ENCODE measurements around the gene PCARE. TPM values are rescaled to one million over a fixed set of nuclear protein-coding genes. Genes with fewer than 3 reads are reported as not detected.
"Not testable (repeated sequence)": the region's sequence is repeated elsewhere in the genome, so short reads cannot be mapped to it uniquely, and the experiment has no call there.

PCARE gene
- total and polyA plus RNA-seq, 2 donors (not counting 1 experiment from before 2014, with no cell fraction given): not detected

- Histone ChIP-seq H3K4me2 (replicated peaks; ENCODE audit: low read depth, low read length, poor library complexity, severe bottlenecking) (no peak overlapping the region), H4K20me1 (ENCODE audit: control insufficient read depth, insufficient read depth, low read length, poor library complexity, severe bottlenecking) (no peaks in the 10 kb centered on the region), H3K4me3 (ENCODE audit: control extremely low read depth in 1 of 5, extremely low read depth in 1 of 5, insufficient read depth in 1 of 5, low read depth in 2 of 5, low read length in 4 of 5) (no peak overlapping the region), H3K4me1 (ENCODE audit: control insufficient read depth in 2 of 2, insufficient read depth in 2 of 2, low read length in 2 of 2) (no peaks in the 10 kb centered on the region), H2AFZ (ENCODE audit: insufficient read depth, low read depth, low read length, poor library complexity, severe bottlenecking) (no peak overlapping the region), H3K9me3 (ENCODE audit: control extremely low read depth in 1 of 3, control insufficient read depth in 2 of 3, insufficient read depth in 1 of 3, low read length in 2 of 3) (no peaks in the 10 kb centered on the region), H3K27ac (ENCODE audit: low read length in 2 of 2) (no peak overlapping the region), H3K9ac (ENCODE audit: low read length) (no peak overlapping the region), H3K27me3 (replicated peaks in 1 of 4; ENCODE audit: control extremely low read depth in 1 of 4, control insufficient read depth in 3 of 4, insufficient read depth in 4 of 4, low read length in 3 of 4) (no peaks in the 10 kb centered on the region), H3K79me2 (ENCODE audit: control insufficient read depth, insufficient read depth, low read length) (no peaks in the 10 kb centered on the region), H3K36me3 (replicated peaks in 1 of 2; ENCODE audit: control extremely low read depth in 1 of 2, control insufficient read depth in 1 of 2, extremely low read depth in 1 of 2, insufficient read depth in 2 of 2, low read length in 1 of 2) (no peaks in the 10 kb centered on the region)
- H3K27me3 Mint-ChIP-seq: peaks cover 7% of the 10 kb centered on the region
- no peak overlapping the region for H3K27ac Mint-ChIP-seq
- no peak for DNase-seq
- H3K9me3 Mint-ChIP-seq (ENCODE audit: insufficient read depth): no peaks in the 10 kb centered on the region
- TF ChIP-seq CTCF (IDR thresholded peaks at IDR 0.05) (no peak), EZH2 (IDR thresholded peaks at IDR 0.05; ENCODE audit: borderline replicate concordance, insufficient read depth, low read depth, low read length, poor library complexity, severe bottlenecking) (no peak)
- no peak overlapping the region for H3K4me3 Mint-ChIP-seq
- ChIA-PET POLR2A (no interaction called here), CTCF (no interaction called here)
- no peak for ATAC-seq (ENCODE audit: low read depth)
- 100% methylated on average over 2 of the region's 8 CpGs for WGBS (ENCODE audit: insufficient coverage)
- H3K4me1 Mint-ChIP-seq: no peaks in the 10 kb centered on the region
- intact Hi-C loops (cut with micrococcal nuclease): no loop called here
Observed at GRCh38 chr2:29096969-29097368, 22.6 kb upstream of the PCARE start.

GRCh38 chr2:29090311-29090710, 16.0 kb upstream of the PCARE start:
- H3K9me3 ChIP-seq (ENCODE audit: control extremely low read depth in 1 of 3, control insufficient read depth in 2 of 3, insufficient read depth in 1 of 3, low read length in 2 of 3); H3K4me2 ChIP-seq (replicated peaks; ENCODE audit: low read depth, low read length, poor library complexity, severe bottlenecking); H3K27me3 ChIP-seq (replicated peaks in 1 of 4; ENCODE audit: control extremely low read depth in 1 of 4, control insufficient read depth in 3 of 4, insufficient read depth in 4 of 4, low read length in 3 of 4); H3K79me2 ChIP-seq (ENCODE audit: control insufficient read depth, insufficient read depth, low read length); ATAC-seq (ENCODE audit: low read depth); H3K9me3 Mint-ChIP-seq (ENCODE audit: insufficient read depth); H3K27ac Mint-ChIP-seq; H2AFZ ChIP-seq (ENCODE audit: insufficient read depth, low read depth, low read length, poor library complexity, severe bottlenecking); H3K4me3 ChIP-seq (ENCODE audit: control extremely low read depth in 1 of 5, extremely low read depth in 1 of 5, insufficient read depth in 1 of 5, low read depth in 2 of 5, low read length in 4 of 5); H3K4me1 ChIP-seq (ENCODE audit: control insufficient read depth in 2 of 2, insufficient read depth in 2 of 2, low read length in 2 of 2); intact Hi-C loops (cut with micrococcal nuclease); H3K36me3 ChIP-seq (replicated peaks in 1 of 2; ENCODE audit: control extremely low read depth in 1 of 2, control insufficient read depth in 1 of 2, extremely low read depth in 1 of 2, insufficient read depth in 2 of 2, low read length in 1 of 2); CTCF ChIA-PET; DNase-seq; POLR2A ChIA-PET; H3K9ac ChIP-seq (ENCODE audit: low read length); H3K27ac ChIP-seq (ENCODE audit: low read length in 2 of 2); H4K20me1 ChIP-seq (ENCODE audit: control insufficient read depth, insufficient read depth, low read length, poor library complexity, severe bottlenecking); H3K4me1 Mint-ChIP-seq; H3K4me3 Mint-ChIP-seq: not testable (repeated sequence)
- peaks cover 20% of the 10 kb centered on the region for H3K27me3 Mint-ChIP-seq
- WGBS (ENCODE audit: insufficient coverage): 90% methylated on average over 7 of the region's 7 CpGs

All from B cell (primary cell).